ENCODE data around the gene DEDD. TPM values are rescaled to one million over a fixed set of nuclear protein-coding genes. Genes with fewer than 3 reads are reported as not detected.

Gene DEDD
- total RNA-seq, 1 experiment from 2014 or later, result 29.8 TPM

- H3K27me3 ChIP-seq (ENCODE audit: insufficient read depth, low read depth), result no peaks in the 10 kb centered on the region
- peaks cover 79% of the 10 kb centered on the region for H3K79me2 ChIP-seq (ENCODE audit: low read depth)
- intact Hi-C loops (cut with micrococcal nuclease; ENCODE audit: unreplicated experiment), result no loop called here
- no peak overlapping the region for H3K4me3 ChIP-seq
- no peaks in the 10 kb centered on the region for H3K9me2 ChIP-seq (ENCODE audit: insufficient read depth)
- H2AFZ ChIP-seq, result no peak overlapping the region
- ChIA-PET POLR2A (ENCODE audit: unreplicated experiment) (no interaction called here), CTCF (no interaction called here)
- peak; percentile 75 to 96 for DNase-seq
- no peaks in the 10 kb centered on the region for H3K9me3 ChIP-seq (ENCODE audit: insufficient read depth, low read depth)
- H3K4me2 ChIP-seq, result peak overlapping the region; percentile 94
- peaks cover 9% of the 10 kb centered on the region; the same call in 1 of the 2 replicates for H3K36me3 ChIP-seq (ENCODE audit: low read depth)
- BruUV-seq (replicated peaks), result no TSS peak
- H3K4me1 ChIP-seq (replicated peaks; ENCODE audit: insufficient read depth), result peaks cover 50% of the 10 kb centered on the region
- H4K20me1 ChIP-seq (ENCODE audit: insufficient read depth), result peaks cover 16% of the 10 kb centered on the region
- H3F3A ChIP-seq (ENCODE audit: insufficient read depth, low read depth), result peaks cover 50% of the 10 kb centered on the region
- H3K27ac ChIP-seq, result peak overlapping the region; percentile 81
- no peak for TF ChIP-seq CTCF (conservative IDR thresholded peaks at IDR 0.05)
- no peak for TF ChIP-seq EZH2 (IDR thresholded peaks at IDR 0.05; ENCODE audit: low read depth)
Measured at GRCh38 chr1:161115132-161115711, 17.2 kb downstream of the DEDD start.

- POLR2A ChIA-PET (ENCODE audit: unreplicated experiment), result no interaction called here
- Histone ChIP-seq H3K4me3 (no peak overlapping the region), H3K27me3 (ENCODE audit: insufficient read depth, low read depth) (no peaks in the 10 kb centered on the region), H3K9me3 (ENCODE audit: insufficient read depth, low read depth) (no peaks in the 10 kb centered on the region), H4K20me1 (ENCODE audit: insufficient read depth) (peaks cover 18% of the 10 kb centered on the region), H3F3A (ENCODE audit: insufficient read depth, low read depth) (peaks cover 44% of the 10 kb centered on the region), H3K36me3 (ENCODE audit: low read depth) (peaks cover 9% of the 10 kb centered on the region; the same call in 1 of the 2 replicates), H3K79me2 (ENCODE audit: low read depth) (peaks cover 86% of the 10 kb centered on the region), H3K9me2 (ENCODE audit: insufficient read depth) (no peaks in the 10 kb centered on the region), H2AFZ (no peak overlapping the region), H3K4me2 (peak overlapping the region; percentile 17), H3K4me1 (replicated peaks; ENCODE audit: insufficient read depth) (peaks cover 48% of the 10 kb centered on the region), H3K27ac (peak overlapping the region; percentile 81)
- no peak for DNase-seq
- CTCF ChIA-PET, result no interaction called here
- intact Hi-C loops (cut with micrococcal nuclease; ENCODE audit: unreplicated experiment), result no loop called here
- no TSS peak for BruUV-seq (replicated peaks)
- TF ChIP-seq EZH2 (IDR thresholded peaks at IDR 0.05; ENCODE audit: low read depth), result no peak
- no peak for TF ChIP-seq CTCF (conservative IDR thresholded peaks at IDR 0.05)
Measured at GRCh38 chr1:161114556-161114955, 17.9 kb downstream of the DEDD start.

DNA sequence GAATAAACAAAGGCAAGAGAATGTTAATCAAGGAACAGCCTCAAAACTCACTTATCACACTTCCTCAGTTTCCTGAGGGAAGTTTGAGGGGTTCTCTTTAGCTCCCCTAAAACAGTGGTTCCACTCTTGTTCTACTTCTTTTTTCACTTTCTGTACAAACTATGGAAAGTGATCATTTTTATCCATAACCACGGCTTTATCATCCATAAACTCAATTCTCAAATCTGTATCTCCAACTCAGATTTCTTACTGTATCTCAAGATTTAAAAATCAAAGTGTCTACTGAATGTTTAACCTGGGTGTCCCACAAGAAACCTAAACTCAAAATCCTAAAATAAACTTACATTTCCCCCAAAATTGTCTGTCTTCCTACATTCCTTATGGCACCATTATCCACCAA is 18.6 kb downstream of the DEDD start:
- Histone ChIP-seq H3F3A (ENCODE audit: insufficient read depth, low read depth) (peaks cover 40% of the 10 kb centered on the region), H3K9me2 (ENCODE audit: insufficient read depth) (no peaks in the 10 kb centered on the region), H2AFZ (no peak overlapping the region), H3K9me3 (ENCODE audit: insufficient read depth, low read depth) (no peaks in the 10 kb centered on the region), H3K27me3 (ENCODE audit: insufficient read depth, low read depth) (no peaks in the 10 kb centered on the region), H3K4me2 (peak overlapping the region; percentile 17; the same call in 1 of the 2 replicates), H3K4me1 (replicated peaks; ENCODE audit: insufficient read depth) (peaks cover 41% of the 10 kb centered on the region), H3K36me3 (ENCODE audit: low read depth) (peaks cover 11% of the 10 kb centered on the region; the same call in 1 of the 2 replicates), H3K4me3 (no peak overlapping the region), H4K20me1 (ENCODE audit: insufficient read depth) (peaks cover 24% of the 10 kb centered on the region), H3K79me2 (ENCODE audit: low read depth) (peaks cover 87% of the 10 kb centered on the region), H3K27ac (peak overlapping the region; percentile 81)
- ChIA-PET CTCF (no interaction called here), POLR2A (ENCODE audit: unreplicated experiment) (no interaction called here)
- BruUV-seq (replicated peaks), result no TSS peak
- no peak for TF ChIP-seq EZH2 (IDR thresholded peaks at IDR 0.05; ENCODE audit: low read depth)
- TF ChIP-seq CTCF (conservative IDR thresholded peaks at IDR 0.05), result no peak
- no peak for DNase-seq
- intact Hi-C loops (cut with micrococcal nuclease; ENCODE audit: unreplicated experiment), result no loop called here

Data from PC-9 (cell line).